GM18502 (cell line): ENCODE results near the gene PCDHB3.
"Not testable (repeated sequence)": the region's sequence is repeated elsewhere in the genome, so short reads cannot be mapped to it uniquely, and the experiment has no call there.

Experiments used
- ATAC-seq: cut with Tn5 transposase; IDR thresholded peaks from one replicate; pipeline ENCODE4 v1.9.1; 2021; ENCODE audit warnings: mild to moderate bottlenecking; ENCODE audit not compliant: unreplicated experiment, poor library complexity

Gene PCDHB3

DNA sequence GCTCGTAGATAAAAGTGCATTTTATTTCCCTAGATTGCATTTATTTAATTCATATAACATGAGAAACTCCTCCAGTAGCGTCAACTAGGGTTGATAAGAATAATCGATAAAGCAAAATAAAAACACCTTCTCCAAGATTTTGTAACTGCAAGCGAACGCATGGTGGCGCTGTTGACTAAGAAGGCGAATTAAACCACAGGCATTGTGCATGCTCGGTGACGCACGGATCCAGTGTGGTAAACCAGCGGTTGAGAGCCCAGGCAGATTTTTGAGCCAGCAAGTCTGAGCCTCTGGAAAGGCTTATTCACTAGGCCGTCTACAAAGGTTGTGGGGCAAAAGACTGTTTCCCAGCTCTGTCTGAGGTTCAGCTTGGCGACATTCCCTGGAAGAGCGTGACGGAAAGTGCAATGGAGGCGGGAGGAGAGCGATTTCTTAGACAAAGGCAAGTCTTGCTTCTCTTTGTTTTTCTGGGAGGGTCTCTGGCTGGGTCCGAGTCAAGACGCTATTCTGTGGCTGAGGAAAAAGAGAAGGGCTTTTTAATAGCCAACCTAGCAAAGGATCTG is at the start of gene PCDHB3:
TSS of gene PCDHB3 (plus strand) at position 231 of the 563 bp plus-strand sequence. CDS start at position 408, 177 bp downstream.
- no peak for ATAC-seq

- ATAC-seq: no peak
These were observed 49.4 kb upstream of the PCDHB3 start, which contains the start of gene PCDHB1 for GRCh38 chr5:141050622-141051520. Gene PCDHB1 (plus strand): TSS chr5:141051374. CDS start chr5:141051471, 97 bp downstream.

DNA sequence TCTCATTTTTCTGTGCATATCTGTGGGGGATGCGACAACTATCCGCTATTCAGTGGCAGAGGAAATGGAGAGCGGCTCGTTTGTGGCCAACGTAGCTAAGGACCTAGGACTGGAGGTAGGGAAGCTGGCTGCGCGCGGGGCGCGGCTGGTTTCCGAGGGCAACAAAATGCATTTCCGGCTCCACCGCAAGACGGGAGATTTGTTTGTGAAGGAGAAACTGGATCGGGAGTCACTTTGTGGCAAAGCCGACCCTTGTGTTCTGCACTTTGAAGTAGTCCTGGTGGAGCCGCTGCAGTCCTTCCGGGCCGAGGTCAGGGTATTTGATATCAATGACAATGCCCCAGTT is 48.8 kb upstream of the PCDHB3 start:
- no peak for ATAC-seq

DNA sequence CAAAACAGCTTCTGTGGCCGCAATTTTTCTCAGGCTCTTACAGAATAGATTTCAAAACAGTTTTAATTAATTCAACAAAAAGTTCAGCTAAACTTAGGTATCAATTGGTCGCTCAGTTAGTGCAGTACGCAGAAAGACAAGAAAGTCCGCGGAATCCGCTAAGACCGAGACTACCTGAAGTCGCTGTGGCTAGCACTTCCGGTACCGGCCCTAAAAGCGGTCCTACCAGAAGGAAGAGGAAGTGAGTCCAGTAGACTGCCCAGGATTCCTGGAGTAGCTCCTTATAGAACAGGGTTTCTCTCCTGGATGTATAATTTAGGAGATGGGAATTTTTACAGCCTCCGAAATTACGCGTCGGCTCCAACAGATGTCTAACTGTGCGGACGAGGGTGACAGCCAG is 22.4 kb upstream of the PCDHB3 start:
- ATAC-seq: no peak

DNA sequence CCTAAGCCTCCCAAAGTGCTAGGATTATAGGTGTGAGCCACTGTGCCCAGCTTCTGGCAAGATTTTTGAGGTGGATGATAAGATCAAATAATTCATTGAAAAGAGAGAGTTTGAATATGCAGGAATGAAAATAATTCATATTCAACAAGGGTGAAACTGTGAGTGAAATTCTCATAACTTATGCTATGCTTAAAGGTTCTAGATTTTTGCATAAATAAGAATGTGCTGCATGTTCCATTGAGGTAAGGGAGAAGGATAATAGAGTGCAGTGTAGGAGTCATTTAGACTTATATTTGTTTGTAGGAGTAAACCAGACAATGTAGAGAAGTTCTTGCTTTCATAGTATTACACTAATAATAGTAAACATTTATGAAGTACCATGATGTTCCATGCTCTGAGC is 18.0 kb upstream of the PCDHB3 start:
- ATAC-seq: no peak

DNA sequence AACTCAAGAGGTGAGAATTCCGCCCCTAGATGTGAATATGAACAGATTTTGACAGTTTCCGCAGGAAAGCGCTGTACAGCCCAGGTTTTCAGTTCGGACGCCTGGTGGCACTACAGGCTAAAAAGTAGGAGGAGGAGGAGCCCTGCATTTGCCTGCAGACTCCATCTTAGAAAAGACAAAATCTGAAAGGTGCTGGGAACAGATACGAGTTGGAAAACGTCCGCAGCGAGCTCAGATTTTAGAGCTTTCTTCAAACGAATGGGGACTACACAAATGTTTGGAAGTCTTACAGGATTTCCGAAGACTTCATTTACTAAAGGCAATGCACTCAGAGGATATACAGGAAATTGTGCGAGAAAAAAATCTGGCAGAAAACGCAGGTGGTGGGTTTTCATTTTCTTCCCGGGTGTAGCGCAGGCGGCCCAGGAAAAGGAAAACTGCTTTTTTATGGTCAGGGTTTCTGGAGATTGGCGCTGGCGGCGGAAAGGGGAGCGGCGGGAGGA is 15.7 kb upstream of the PCDHB3 start:
- no peak for ATAC-seq

DNA sequence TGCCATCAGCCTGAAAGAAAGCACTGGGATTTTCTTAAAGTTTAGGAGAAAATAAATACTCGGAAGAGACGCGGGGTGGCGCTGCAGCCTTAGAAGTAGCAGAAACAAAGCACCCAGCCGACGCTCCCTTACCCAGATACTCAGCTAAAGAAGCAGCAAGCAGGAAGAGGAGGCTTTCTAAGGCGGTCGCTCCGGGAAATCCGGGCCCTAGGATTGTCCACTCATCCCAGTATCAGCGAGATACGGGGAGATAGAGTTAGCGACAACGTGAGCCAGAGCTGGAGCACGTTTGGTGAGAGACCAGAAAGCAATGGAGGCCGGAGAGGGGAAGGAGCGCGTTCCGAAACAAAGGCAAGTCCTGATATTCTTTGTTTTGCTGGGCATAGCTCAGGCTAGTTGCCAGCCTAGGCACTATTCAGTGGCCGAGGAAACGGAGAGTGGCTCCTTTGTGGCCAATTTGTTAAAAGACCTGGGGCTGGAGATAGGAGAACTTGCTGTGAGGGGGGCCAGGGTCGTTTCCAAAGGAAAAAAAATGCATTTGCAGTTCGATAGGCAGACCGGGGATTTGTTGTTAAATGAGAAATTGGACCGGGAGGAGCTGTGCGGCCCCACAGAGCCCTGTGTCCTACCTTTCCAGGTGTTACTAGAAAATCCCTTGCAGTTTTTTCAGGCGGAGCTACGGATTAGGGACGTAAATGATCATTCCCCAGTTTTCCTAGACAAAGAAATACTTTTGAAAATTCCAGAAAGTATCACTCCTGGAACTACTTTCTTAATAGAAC is 5.6 kb upstream of the PCDHB3 start, which contains the start of gene PCDHB2:
TSS of gene PCDHB2 (plus strand) at position 135 of the 782 bp plus-strand sequence. CDS start at position 311, 176 bp downstream.
- no peak for ATAC-seq

- ATAC-seq: no peak
These were observed 5.0 kb upstream of the PCDHB3 start for GRCh38 chr5:141095263-141095641.

DNA sequence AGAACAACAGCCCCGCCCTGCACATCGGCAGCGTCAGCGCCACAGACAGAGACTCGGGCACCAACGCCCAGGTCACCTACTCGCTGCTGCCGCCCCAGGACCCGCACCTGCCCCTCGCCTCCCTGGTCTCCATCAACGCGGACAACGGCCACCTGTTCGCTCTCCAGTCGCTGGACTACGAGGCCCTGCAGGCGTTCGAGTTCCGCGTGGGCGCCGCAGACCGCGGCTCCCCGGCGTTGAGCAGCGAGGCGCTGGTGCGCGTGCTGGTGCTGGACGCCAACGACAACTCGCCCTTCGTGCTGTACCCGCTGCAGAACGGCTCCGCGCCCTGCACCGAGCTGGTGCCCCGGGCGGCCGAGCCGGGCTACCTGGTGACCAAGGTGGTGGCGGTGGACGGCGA is 4.1 kb upstream of the PCDHB3 start:
- ATAC-seq: not testable (repeated sequence)

DNA sequence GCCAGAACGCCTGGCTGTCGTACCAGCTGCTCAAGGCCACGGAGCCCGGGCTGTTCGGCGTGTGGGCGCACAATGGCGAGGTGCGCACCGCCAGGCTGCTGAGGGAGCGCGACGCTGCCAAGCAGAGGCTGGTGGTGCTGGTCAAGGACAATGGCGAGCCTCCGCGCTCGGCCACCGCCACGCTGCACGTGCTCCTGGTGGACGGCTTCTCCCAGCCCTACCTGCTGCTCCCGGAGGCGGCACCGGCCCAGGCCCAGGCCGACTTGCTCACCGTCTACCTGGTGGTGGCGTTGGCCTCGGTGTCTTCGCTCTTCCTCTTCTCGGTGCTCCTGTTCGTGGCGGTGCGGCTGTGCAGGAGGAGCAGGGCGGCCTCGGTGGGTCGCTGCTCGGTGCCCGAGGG is 3.7 kb upstream of the PCDHB3 start:
- ATAC-seq: not testable (repeated sequence)

DNA sequence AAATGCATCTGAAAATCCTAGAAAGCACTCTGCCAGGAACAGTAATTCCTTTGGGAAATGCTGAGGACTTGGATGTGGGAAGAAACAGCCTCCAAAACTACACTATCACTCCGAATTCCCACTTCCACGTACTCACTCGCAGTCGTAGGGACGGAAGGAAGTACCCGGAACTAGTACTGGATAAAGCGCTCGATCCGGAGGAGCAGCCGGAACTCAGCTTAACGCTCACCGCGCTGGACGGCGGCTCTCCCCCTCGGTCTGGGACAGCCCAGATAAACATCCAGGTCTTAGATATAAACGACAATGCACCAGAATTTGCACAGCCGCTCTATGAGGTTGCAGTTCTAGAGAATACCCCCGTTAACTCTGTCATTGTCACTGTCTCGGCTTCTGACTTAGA is 786 bp downstream of the PCDHB3 start:
- ATAC-seq: no peak

DNA sequence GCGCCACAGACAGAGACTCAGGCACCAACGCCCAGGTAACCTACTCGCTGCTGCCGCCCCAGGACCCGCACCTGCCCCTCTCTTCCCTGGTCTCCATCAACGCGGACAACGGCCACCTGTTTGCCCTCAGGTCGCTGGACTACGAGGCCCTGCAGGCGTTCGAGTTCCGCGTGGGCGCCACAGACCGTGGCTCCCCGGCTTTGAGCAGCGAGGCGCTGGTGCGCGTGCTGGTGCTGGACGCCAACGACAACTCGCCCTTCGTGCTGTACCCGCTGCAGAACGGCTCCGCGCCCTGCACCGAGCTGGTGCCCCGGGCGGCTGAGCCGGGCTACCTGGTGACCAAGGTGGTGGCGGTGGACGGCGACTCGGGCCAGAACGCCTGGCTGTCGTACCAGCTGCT is 1.8 kb downstream of the PCDHB3 start:
- ATAC-seq: not testable (repeated sequence)

DNA sequence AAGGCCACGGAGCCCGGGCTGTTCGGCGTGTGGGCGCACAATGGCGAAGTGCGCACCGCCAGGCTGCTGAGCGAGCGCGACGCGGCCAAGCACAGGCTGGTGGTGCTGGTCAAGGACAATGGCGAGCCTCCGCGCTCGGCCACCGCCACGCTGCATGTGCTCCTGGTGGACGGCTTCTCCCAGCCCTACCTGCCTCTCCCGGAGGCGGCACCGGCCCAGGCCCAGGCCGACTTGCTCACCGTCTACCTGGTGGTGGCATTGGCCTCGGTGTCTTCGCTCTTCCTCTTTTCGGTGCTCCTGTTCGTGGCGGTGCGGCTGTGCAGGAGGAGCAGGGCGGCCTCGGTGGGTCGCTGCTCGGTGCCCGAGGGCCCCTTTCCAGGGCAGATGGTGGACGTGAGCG is 2.2 kb downstream of the PCDHB3 start:
- ATAC-seq: not testable (repeated sequence)

DNA sequence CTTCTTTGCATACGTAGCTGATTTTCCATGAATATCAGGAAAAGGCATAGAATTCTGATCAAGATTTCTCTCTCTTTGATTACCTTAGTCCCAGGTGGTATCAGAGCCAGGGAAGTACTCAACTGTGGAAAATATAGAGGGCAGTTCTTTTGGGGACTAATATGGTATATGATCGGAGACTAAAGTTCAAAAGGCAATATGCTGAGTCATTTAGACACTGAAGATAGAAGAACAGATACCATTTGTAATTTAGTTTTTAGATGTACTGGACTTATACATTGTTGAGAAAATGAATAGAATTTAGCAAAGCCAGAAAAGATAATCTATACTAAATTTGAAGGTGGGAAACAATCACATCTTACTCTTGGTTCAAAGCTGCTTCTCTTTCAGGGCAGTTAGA is 5.1 kb downstream of the PCDHB3 start:
- ATAC-seq: no peak

GRCh38 chr5:141119250-141119649 is 19.0 kb downstream of the PCDHB3 start:
- ATAC-seq: no peak

DNA sequence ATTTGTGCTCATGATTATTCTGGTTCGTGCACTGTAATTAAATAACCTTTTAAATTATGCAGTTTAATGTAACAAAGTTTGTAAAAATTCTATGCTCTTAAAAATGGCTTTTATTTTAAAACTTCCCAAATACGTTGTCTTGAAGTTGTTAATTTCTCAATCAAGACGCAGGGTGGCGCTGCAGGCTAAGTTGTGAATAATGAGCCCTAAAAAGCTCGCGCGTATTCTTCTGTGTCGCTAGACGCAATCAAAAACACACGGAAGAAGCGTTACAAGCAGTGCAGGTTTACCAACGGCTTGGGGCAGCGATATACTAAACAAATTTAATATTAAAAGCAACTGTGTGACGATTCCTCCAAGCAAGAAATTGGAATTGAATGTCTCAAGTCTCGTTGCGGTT is 21.3 kb downstream of the PCDHB3 start, which contains the start of gene PCDHB4:
TSS of gene PCDHB4 (plus strand) at position 256 of the 400 bp plus-strand sequence. CDS start 181 bp downstream, outside the sequence.
- no peak for ATAC-seq

- no peak for ATAC-seq
These were observed 21.7 kb downstream of the PCDHB3 start for GRCh38 chr5:141121985-141122384.

- not testable (repeated sequence) for ATAC-seq
These were observed 23.3 kb downstream of the PCDHB3 start for GRCh38 chr5:141123396-141124135.

DNA sequence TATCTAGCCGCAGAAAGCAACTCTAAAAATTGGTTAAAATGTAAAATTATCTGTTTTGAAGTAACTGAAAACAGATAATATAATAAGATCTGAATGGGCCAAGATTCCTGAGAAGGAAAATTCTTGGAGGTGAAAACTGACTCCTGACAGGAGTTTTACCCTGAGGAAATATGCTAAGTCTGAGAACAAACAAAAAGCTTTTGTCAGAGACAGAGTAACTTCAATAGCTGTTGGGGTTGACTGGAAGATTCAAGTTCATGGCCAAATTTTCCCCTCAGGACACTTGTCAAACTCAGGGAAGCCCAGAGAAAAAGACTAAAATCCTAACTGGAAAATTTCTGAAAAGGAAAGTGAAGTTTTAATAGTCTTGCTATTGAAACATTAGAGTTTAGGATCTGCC is 27.0 kb downstream of the PCDHB3 start:
- ATAC-seq: no peak
